HG02571 (cell line): ENCODE results near the gene DLG5.

Source experiments
- ATAC-seq: cut with Tn5 transposase; IDR thresholded peaks from one replicate; pipeline ENCODE4 v1.9.1; 2021; ENCODE audit warnings: mild to moderate bottlenecking, moderate library complexity; ENCODE audit not compliant: unreplicated experiment

Gene DLG5

DNA sequence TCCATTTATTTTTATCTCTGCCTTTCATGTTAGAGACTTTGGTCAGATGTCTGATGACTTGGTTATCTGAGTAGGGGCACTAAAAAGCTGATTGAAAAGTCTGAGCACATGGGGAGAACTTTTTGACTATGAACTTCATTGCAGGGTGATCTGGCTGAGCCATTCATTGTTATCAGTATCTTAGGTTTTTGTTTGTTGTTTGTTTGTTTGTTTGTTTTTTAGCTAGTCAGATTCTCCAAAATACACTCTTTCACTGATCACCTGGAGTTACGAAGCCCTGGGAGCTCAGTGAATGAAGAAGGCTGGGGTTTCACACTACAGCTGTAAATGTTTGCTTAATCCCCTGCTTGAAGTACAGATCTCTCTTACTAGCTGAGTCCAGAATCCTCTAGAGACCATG is 28.6 kb upstream of the DLG5 start:
- ATAC-seq = no peak

DNA sequence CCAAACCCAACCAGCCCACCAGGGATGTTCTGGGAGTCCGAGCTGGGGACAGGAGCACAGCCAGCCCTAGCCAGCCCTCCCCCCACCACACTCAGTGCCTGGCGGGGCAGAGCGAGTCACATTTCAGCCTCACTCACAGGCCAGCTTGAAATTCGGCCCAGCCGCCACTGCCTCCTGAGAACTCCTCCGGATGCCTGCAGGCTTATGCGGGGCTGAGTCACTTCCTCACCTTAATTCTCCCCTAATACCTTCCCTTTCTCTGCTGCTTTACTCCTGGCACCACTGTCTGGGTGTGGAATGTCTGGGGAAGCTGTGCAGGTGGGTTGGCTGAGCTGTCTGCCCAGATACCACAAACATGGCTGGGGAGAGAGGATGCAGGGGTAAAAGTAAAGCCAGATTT is 22.6 kb upstream of the DLG5 start:
- ATAC-seq = no peak

GRCh38 chr10:77946084-77946483 is 19.5 kb upstream of the DLG5 start:
- ATAC-seq = no peak

DNA sequence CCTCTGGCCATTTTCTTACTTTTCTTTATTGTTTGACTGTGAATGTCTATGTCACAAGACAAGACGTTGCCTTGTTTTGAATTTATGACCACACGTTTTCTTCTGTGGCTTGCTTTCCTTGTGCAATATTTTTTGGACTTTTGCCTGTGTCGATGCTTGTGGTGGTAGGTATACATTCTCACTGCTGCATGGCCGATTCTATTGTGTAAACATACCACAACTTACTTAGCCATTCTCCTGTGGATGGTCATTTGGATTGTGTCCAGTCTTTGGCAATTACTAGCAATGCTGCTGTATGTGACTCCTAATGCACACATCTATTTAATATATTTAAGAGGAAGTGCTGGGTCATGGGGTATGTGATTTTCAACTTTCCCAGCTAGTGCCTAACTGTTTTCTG is 18.0 kb upstream of the DLG5 start:
- no peak for ATAC-seq

DNA sequence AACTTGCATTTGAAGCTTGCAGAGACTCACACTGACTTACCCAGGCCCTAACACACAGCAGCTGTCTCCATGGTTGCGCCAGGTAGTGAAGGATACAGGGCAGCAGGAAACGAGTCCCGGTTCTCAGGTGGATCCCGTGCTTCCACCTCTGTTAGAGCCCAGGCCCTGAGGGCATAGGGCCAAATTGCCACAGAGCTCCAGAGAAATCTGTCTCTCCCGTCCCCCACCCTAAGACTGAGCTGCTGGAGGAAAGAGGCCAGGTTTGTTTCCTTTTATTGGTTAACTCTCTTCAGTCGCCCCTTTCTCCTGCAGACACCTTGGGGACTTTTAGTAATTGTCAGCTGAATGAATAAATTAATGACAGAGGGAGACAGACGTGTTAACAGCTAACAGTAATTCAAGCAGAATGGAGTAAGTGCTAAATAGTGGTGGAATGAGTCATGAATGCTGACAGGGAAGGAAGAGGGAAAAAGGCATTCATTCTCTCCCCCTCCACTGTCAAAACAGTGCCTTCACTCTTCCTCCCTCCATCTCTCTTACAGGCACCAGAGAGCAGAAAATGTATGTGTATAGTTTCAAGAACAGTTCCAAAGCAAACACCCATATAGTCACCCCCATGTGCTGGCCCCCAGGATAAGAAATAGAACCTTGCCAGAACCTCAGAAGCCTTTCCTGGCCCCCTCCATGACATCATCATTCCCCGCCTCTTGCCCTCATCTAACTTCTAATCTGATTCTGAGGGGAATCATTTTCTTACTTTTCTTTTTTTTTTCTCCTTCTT is 16.8 kb upstream of the DLG5 start:
- ATAC-seq = no peak

DNA sequence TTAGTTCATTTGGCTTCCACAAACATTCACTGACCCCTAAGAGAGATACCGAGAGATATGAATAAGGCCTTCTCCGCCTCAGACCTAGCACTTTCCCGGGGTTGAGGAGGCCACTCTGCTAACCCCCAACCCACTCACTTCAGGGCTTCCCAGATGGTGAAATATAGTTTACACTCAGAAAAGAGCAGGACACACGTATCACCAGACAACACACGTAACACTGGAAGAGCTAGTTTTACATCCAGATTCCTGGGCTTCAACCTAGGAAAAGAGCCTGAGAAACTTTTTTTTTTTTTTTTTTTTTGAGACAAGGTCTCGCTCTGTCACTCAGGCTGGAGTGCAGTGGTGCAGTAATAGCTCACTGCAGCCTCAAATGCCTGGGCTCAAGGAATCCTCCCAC is 15.2 kb upstream of the DLG5 start:
- ATAC-seq = no peak

DNA sequence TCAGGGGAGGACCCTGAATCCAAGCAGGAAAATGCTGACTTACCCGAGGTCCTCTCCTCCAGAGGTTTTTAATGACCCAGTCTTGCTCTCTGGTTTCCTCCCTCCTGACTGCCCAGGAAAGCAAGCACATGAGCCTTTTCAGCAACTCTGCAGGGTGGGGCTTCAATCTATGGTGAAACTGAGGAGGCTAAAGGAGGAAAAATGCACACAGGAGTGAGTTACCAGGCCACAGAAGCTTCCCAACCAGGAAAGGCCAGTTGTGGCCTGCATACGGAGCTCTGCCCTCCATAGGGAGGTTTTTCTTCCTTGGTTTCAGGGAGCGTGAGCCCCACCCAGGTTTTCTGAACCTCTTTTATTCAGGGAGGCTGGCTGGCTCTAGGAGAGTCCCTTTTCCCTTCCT is 14.1 kb upstream of the DLG5 start:
- ATAC-seq = no peak

GRCh38 chr10:77940225-77940624 is 13.7 kb upstream of the DLG5 start:
- ATAC-seq = no peak

- no peak for ATAC-seq
Observed at GRCh38 chr10:77939561-77940001, 13.0 kb upstream of the DLG5 start.

GRCh38 chr10:77936697-77937567 is 10.4 kb upstream of the DLG5 start:
- no peak for ATAC-seq

DNA sequence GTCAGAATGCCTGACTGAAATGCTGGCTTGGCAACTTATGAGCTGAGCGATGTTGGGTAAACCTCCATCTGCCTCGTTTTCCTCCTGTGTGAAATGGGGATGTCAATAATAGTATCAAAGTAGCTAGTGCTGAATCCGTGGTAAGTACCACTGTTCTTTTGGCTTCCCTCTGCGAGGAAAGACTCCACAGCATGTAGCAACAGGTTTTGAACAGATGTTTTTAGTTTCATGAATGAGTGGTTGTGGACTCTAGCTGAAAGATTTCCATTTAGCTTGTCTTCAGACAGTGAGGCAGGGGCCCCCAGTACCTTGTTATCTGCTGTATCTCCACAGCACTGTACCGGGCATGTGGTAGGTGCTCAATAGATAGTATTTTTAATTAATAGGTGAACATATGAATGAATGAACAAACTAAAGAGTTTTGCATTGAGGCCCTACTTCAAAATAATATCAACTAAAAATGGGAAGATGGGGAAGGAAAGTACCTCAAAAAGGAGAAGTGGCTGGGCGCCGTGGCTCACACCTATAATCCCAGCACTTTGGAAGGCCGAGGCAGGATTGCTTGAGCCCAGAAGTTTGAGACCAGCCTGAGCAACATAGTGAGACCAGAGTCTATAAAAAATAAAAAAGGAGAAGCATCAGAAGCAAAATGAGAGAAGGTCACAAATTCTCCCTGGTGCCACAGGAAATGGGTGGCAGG is 5.6 kb upstream of the DLG5 start:
- ATAC-seq = no peak

- no peak for ATAC-seq
Observed at GRCh38 chr10:77927402-77928246, 1.1 kb upstream of the DLG5 start.

- ATAC-seq = peak; percentile 52
Observed at GRCh38 chr10:77925795-77926565, 575 bp downstream of the DLG5 start.

GRCh38 chr10:77925410-77925794 is 1.2 kb downstream of the DLG5 start:
- ATAC-seq = no peak

GRCh38 chr10:77922566-77923179 is 3.9 kb downstream of the DLG5 start:
- no peak for ATAC-seq

GRCh38 chr10:77922055-77922454 is 4.5 kb downstream of the DLG5 start:
- no peak for ATAC-seq

GRCh38 chr10:77921395-77921794 is 5.2 kb downstream of the DLG5 start:
- no peak for ATAC-seq

DNA sequence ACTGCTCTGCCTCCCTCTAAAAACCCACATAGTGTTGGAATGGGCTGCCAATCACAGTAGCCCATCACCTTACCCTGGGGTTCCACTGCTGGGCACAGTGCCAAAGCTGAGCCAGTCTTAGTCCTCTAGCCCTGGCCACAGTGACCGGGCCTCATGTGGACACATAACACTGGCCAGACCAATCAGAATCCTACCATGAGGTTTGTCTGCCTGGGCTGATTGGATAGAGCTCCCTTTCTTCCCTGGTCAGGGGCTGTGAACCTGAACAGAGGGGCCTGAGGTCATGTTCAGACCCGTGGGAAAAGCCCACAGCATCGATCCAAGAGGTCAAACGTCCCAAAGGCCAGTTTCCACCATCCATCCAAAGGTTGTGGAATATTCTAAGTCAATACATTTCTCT is 6.1 kb downstream of the DLG5 start:
- no peak for ATAC-seq

DNA sequence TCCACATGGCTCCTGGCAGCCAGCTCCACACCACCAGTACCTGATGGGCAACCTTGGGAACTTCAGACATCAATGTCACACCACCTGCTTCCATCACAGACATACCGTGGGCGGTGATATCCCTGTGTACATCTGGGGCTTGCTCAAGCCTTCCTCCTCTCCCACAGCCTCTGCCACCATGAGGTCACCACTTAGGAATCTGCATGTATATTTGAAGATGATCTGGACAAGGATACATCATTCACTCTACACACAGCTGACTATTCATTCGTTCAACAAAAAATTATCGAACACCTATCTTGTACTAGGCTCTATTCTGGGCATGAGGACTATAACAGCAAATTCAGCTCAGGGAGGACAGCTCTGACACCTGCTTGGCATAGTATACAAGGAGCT is 6.8 kb downstream of the DLG5 start:
- ATAC-seq = no peak
